Urinary bladder (tissue), 4 donors: ENCODE measurements around the gene PSME3IP1. TPM values are rescaled to one million over a fixed set of nuclear protein-coding genes. Genes with fewer than 3 reads are reported as not detected.

Source experiments
- DNase-seq: peaks from one replicate; pipeline ENCODE4 v3.0.0-alpha.2; 2015; ENCODE audit errors: extremely low spot score
- H3K27ac ChIP-seq: one replicate; pipeline ENCODE4 v1.5.1; 2013; ENCODE audit warnings: low read depth, mild to moderate bottlenecking, moderate library complexity
- H3K36me3 ChIP-seq: one replicate; pipeline ENCODE4 v1.6.1; 2013; ENCODE audit warnings: mild to moderate bottlenecking, moderate library complexity; ENCODE audit not compliant: insufficient read depth
- H3K4me1 ChIP-seq: one replicate; pipeline ENCODE4 v1.6.1; 2013; ENCODE audit warnings: mild to moderate bottlenecking, moderate library complexity; ENCODE audit not compliant: insufficient read depth
- H3K4me3 ChIP-seq: one replicate; pipeline ENCODE4 v1.5.1; 2013; ENCODE audit warnings: low read depth, low read length
- WGBS: extraction: QIAGEN DNeasy Blood & Tissue Kit; methylation state at CpG from one replicate; pipeline ENCODE4 v1.1.7; 2013; 5-methylcytosine and 5-hydroxymethylcytosine counted together
- polyA plus RNA-seq: library from polyadenylated mRNA; stranded (reverse); fragments of 200-250 nt; gene quantifications from one replicate; pipeline ENCODE4 v1.2.3, GENCODE V29; 2013
- total RNA-seq: library from RNA; depleted of rRNA; stranded (reverse); fragments of >200 nt; gene quantifications from one replicate; pipeline ENCODE4 v1.2.3, GENCODE V29; 2014
- donor health status: healthy with polysubstance abuse.
- donor health status: healthy.

Gene PSME3IP1
- total and polyA plus RNA-seq, 2 donors = 61.8 to 63.1 TPM

GRCh38 chr16:57138281-57138935, 47.4 kb downstream of the PSME3IP1 start:
- H3K4me1 ChIP-seq = no peaks in the 10 kb centered on the region
- H3K27ac ChIP-seq = no peak overlapping the region
- DNase-seq = no peak
- WGBS = 89% methylated on average over 10 of the region's 10 CpGs
- H3K36me3 ChIP-seq = no peaks in the 10 kb centered on the region
- no peak overlapping the region for H3K4me3 ChIP-seq

GRCh38 chr16:57137566-57138273, 48.1 kb downstream of the PSME3IP1 start:
- WGBS = 79% methylated on average over 10 of the region's 10 CpGs
- Histone ChIP-seq H3K36me3 (no peaks in the 10 kb centered on the region), H3K4me3 (no peak overlapping the region), H3K27ac (no peak overlapping the region), H3K4me1 (no peaks in the 10 kb centered on the region)
- DNase-seq = no peak

- no peak overlapping the region for H3K27ac ChIP-seq
- H3K4me3 ChIP-seq = no peak overlapping the region
- 81% methylated on average over 14 of the region's 14 CpGs for WGBS
- no peak for DNase-seq
- H3K4me1 ChIP-seq = no peaks in the 10 kb centered on the region
- no peaks in the 10 kb centered on the region for H3K36me3 ChIP-seq
Measured at GRCh38 chr16:57137043-57137442, 48.8 kb downstream of the PSME3IP1 start.

- no peak for DNase-seq
- no peak overlapping the region for H3K27ac ChIP-seq
- no peaks in the 10 kb centered on the region for H3K36me3 ChIP-seq
- no peak overlapping the region for H3K4me3 ChIP-seq
- no peaks in the 10 kb centered on the region for H3K4me1 ChIP-seq
- WGBS = 88% methylated on average over 2 of the region's 2 CpGs
Measured at GRCh38 chr16:57134982-57135381, 50.9 kb downstream of the PSME3IP1 start.

- Histone ChIP-seq H3K27ac (no peak overlapping the region), H3K4me3 (no peak overlapping the region), H3K36me3 (no peaks in the 10 kb centered on the region), H3K4me1 (no peaks in the 10 kb centered on the region)
- 90% methylated on average over 10 of the region's 10 CpGs for WGBS
- no peak for DNase-seq
Measured at GRCh38 chr16:57133886-57134285, 52.0 kb downstream of the PSME3IP1 start.

GRCh38 chr16:57133031-57133430, 52.8 kb downstream of the PSME3IP1 start:
- no peak overlapping the region for H3K4me3 ChIP-seq
- no peak overlapping the region for H3K27ac ChIP-seq
- no peaks in the 10 kb centered on the region for H3K36me3 ChIP-seq
- no peaks in the 10 kb centered on the region for H3K4me1 ChIP-seq
- no peak for DNase-seq
- 67% methylated on average over 4 of the region's 4 CpGs for WGBS

- no peak overlapping the region for H3K27ac ChIP-seq
- no peak for DNase-seq
- no peaks in the 10 kb centered on the region for H3K4me1 ChIP-seq
- WGBS = 97% methylated on average over 1 of the region's 1 CpG
- H3K36me3 ChIP-seq = no peaks in the 10 kb centered on the region
- H3K4me3 ChIP-seq = no peak overlapping the region
Measured at GRCh38 chr16:57132470-57132869, 53.4 kb downstream of the PSME3IP1 start.

GRCh38 chr16:57131351-57131970, 54.4 kb downstream of the PSME3IP1 start:
- no peak for DNase-seq
- no peaks in the 10 kb centered on the region for H3K4me1 ChIP-seq
- H3K27ac ChIP-seq = no peak overlapping the region
- no peaks in the 10 kb centered on the region for H3K36me3 ChIP-seq
- WGBS = 81% methylated on average over 17 of the region's 17 CpGs
- no peak overlapping the region for H3K4me3 ChIP-seq

GRCh38 chr16:57130950-57131321, 54.9 kb downstream of the PSME3IP1 start:
- no peak for DNase-seq

GRCh38 chr16:57128771-57129389, 57.0 kb downstream of the PSME3IP1 start:
- WGBS = 85% methylated on average over 11 of the region's 11 CpGs
- no peak for DNase-seq

More at GRCh38 chr16:57130950-57131321, 54.9 kb downstream of the PSME3IP1 start:
- no peak overlapping the region for H3K27ac ChIP-seq
- 94% methylated on average over 6 of the region's 6 CpGs for WGBS
- H3K36me3 ChIP-seq = no peaks in the 10 kb centered on the region
- H3K4me3 ChIP-seq = no peak overlapping the region
- no peaks in the 10 kb centered on the region for H3K4me1 ChIP-seq

GRCh38 chr16:57127836-57128235, 58.0 kb downstream of the PSME3IP1 start:
- Histone ChIP-seq H3K36me3 (no peaks in the 10 kb centered on the region), H3K4me1 (no peaks in the 10 kb centered on the region), H3K27ac (no peak overlapping the region), H3K4me3 (no peak overlapping the region)
- 91% methylated on average over 7 of the region's 7 CpGs for WGBS
- DNase-seq = no peak

More at GRCh38 chr16:57128771-57129389, 57.0 kb downstream of the PSME3IP1 start:
- no peak overlapping the region for H3K4me3 ChIP-seq
- H3K4me1 ChIP-seq = no peaks in the 10 kb centered on the region
- H3K36me3 ChIP-seq = no peaks in the 10 kb centered on the region
- no peak overlapping the region for H3K27ac ChIP-seq

GRCh38 chr16:57127037-57127763, 58.6 kb downstream of the PSME3IP1 start:
- no peaks in the 10 kb centered on the region for H3K36me3 ChIP-seq

GRCh38 chr16:57126411-57126810, 59.4 kb downstream of the PSME3IP1 start:
- DNase-seq = no peak
- no peaks in the 10 kb centered on the region for H3K36me3 ChIP-seq
- WGBS = 91% methylated on average over 4 of the region's 4 CpGs

More at GRCh38 chr16:57127037-57127763, 58.6 kb downstream of the PSME3IP1 start:
- 92% methylated on average over 5 of the region's 5 CpGs for WGBS
- DNase-seq = no peak
- Histone ChIP-seq H3K4me1 (no peaks in the 10 kb centered on the region), H3K27ac (no peak overlapping the region), H3K4me3 (no peak overlapping the region)

More at GRCh38 chr16:57126411-57126810, 59.4 kb downstream of the PSME3IP1 start:
- Histone ChIP-seq H3K4me1 (no peaks in the 10 kb centered on the region), H3K4me3 (no peak overlapping the region), H3K27ac (no peak overlapping the region)
